ENCODE measurements around the gene RAB11FIP3.
"Not testable (repeated sequence)": the region's sequence is repeated elsewhere in the genome, so short reads cannot be mapped to it uniquely, and the experiment has no call there.

DNA sequence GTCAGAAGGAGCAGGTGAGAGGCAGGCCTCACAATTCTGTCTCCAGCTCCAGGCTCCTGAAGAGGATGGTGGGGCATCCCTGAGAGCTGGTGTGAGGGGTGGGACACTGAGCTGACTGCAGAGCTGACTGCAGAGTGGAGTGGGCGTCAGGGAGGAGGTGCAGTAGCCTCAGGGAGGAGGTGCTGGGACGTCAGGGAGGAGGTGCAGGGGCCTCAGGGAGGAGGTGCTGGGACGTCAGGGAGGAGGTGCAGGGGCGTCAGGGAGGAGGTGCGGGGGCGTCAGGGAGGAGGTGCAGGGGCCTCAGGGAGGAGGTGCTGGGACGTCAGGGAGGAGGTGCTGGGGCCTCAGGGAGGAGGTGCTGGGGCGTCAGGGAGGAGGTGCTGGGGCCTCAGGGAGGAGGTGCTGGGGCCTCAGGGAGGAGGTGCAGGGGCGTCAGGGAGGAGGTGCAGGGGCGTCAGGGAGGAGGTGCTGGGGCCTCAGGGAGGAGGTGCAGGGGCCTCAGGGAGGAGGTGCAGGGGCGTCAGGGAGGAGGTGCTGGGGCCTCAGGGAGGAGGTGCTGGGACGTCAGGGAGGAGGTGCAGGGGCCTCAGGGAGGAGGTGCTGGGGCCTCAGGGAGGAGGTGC, 41.9 kb downstream of the RAB11FIP3 start:
- TF ChIP-seq CTCF, POLR2A (IDR thresholded peaks at IDR 0.05): not testable (repeated sequence)

Measured in prostate gland (tissue), 2 donors.